GM10266 (cell line): ENCODE measurements around the gene SPACDR.

Source experiments
- DNase-seq: peaks from one replicate; pipeline ENCODE4 v3.0.0; 2012; ENCODE audit errors: extremely low spot score
- TF ChIP-seq, protein P1 (sequence below): IDR thresholded peaks from 2 replicates; pipeline ENCODE4 v1.5.1; 2012; ENCODE audit warnings: mild to moderate bottlenecking, low read depth; ENCODE audit not compliant: control insufficient read depth, insufficient read depth; ENCODE audit errors: missing control alignments

The SPACDR gene

DNA sequence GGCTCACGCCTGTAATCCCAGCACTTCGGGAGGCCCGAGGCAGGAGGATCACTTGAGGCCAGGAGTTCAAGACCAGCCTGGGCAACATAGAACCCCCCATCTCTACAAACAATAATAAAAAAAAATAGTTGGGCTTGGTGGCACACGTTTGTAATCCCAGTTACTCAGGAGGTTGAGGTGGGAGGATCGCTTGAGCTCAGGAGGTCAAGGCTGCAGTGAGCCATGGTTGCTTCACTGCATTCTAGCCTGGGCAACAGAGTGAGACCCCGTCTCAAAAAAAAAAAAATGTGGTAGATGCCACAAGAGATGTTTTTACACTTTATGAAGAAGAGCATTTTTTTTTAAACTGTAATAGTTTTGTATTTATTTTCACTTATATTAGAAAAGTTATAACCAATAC lies 32.4 kb upstream of the SPACDR start:
- no peak for DNase-seq
- TF ChIP-seq, protein P1, sequence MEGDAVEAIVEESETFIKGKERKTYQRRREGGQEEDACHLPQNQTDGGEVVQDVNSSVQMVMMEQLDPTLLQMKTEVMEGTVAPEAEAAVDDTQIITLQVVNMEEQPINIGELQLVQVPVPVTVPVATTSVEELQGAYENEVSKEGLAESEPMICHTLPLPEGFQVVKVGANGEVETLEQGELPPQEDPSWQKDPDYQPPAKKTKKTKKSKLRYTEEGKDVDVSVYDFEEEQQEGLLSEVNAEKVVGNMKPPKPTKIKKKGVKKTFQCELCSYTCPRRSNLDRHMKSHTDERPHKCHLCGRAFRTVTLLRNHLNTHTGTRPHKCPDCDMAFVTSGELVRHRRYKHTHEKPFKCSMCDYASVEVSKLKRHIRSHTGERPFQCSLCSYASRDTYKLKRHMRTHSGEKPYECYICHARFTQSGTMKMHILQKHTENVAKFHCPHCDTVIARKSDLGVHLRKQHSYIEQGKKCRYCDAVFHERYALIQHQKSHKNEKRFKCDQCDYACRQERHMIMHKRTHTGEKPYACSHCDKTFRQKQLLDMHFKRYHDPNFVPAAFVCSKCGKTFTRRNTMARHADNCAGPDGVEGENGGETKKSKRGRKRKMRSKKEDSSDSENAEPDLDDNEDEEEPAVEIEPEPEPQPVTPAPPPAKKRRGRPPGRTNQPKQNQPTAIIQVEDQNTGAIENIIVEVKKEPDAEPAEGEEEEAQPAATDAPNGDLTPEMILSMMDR = no peak

DNA sequence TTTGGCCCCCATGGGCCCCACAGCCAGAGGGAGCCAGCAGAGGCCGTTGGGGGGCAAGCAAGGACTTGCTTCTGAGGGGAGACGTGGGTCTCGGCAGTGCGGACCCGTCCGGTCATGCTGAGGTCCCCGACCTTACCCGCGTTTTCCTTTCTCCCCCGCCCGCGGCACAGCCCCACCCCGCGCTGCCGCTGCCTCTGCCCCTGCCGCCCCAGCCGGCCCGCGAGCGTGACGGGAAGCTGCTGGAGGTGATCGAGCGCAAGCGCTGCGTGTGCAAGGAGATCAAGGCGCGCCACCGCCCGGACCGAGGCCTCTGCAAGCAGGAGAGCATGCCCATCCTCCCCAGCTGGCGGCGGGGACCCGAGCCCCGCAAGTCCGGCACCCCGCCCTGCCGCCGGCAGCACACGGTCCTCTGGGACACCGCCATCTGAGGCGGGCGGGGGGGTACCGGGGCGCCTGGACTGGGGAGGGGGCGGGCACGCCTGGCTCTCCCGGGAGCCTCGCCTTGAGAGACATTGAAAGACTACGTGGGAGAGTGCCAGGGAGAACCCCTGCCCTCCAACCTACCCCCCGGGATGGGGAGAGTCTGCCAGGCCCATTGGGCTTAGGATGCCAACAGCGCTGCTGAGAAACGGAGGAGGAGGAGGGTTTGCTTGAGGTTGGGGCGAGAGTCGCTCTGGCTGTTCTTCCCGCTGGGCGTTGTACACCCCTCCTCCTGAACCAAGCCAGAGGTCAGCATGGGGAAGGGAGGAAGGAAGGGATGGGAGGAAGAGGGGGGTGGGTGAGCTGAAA lies 29.6 kb upstream of the SPACDR start:
- DNase-seq = peak; percentile 68
- TF ChIP-seq, protein P1 = peak; percentile 47

DNA sequence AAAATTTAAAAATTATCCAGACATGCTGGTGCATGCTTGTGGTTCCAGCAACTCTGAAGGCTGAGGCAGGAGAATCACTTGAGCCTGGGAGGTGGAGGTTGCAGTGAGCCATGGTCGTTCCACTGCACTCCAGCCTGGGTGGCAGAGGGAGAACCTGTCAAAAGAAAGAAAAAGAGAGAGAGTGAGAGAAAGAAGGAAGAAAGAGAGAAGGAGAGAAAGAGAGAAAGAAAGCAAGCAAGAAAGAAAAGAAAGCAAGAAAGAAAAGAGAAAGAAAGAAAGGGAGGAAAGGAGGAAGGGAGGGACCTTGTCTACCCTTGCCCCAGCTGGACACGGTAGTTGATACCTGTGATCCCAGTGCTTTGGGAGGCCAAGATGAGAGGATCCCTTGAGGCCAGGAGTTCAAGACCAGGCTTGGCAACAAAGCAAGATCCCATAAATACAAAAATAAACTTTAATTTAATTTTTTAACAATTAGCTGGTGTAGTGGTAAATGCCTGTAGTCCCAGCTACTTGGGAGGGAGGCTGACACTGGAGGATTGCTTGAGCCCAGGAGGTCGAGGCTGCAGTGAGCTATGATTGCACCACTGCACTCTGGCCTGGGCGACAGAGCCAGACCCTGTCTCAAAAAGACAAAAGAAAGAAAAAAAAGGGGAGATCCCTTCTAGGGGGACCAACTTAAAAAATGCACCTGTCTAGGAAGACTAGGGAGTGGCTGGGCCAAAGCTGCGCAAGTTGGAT lies 28.8 kb upstream of the SPACDR start:
- TF ChIP-seq, protein P1 = no peak
- no peak for DNase-seq

DNA sequence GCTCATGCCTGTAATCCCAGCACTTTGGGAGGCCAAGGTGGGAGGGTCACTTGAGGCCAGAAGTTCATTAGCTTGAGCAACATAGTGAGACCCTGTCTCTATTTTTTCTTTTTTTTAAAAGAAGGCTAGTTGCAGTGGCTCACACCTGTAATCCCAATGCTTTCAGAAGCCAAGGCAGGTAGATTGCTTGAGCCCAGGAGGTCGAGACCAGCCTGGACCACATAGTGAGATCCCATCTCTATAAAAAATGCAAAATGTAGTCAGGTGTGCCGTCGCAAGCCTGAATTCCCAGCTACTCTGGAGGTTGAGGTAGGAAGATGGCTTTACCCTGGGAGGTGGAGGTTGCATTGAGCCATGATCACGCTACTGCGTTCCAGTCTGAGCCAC lies 27.1 kb upstream of the SPACDR start:
- TF ChIP-seq, protein P1 = no peak
- DNase-seq = no peak

DNA sequence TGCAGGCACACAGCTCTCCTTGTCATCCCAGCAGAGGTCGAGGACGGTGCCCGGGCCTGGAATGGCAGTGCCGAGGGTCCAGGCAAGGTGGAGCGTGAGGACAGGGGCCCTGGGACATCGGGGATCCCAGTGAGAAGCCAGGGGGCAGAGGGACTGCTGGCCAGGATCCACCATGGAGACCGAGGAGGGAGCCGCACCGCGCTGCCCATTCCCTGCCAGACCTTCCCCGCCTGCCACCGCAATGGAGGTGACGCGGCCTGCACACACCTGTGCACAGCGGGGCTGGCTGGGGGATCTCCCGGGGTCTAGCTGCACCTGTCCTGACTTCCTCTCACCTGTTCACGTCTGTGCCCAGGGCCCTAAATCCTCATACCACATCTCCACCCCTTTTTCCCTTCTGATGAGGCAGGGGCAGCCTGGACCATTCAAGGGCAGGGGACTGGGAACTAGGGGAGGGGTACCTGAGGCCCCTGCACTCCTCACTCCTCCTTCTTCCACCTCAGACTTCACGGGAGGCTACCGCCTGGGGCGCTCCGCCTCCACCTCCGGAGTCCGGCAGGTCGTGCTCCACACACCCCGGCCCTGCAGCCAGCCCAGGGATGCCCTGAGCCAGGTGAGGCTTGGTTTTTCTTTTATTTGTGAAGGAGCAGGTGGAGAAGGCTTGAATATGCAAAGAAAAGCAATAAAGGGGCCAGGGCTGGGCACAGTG lies 26.6 kb upstream of the SPACDR start:
- DNase-seq = peak; percentile 15

DNA sequence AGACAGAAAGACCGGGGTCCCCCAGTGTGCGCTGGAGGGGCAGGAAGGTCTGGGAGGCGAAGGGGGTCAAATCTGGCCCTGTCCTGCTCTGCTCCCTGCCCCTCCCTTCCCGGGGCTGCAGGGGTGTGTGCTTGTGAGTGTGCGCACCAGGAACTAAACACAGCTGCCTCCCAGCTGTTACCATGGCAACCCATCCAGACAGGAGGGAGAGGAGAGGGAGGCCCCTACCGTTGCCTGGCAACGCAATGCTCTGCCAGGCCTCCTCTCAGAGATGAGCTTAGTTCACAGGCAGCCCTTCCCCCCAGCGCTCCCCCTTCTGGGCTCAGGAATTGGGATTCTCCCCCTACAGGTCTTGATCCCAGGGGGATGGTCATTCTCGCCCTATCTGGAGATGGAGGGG lies 25.8 kb upstream of the SPACDR start:
- TF ChIP-seq, protein P1 = no peak
- peak; percentile 92 for DNase-seq

More for the DNA sequence above, 26.6 kb upstream of the SPACDR start:
- TF ChIP-seq, protein P1 = no peak
